ENCODE data around the gene XKR7.

Gene XKR7

DNA sequence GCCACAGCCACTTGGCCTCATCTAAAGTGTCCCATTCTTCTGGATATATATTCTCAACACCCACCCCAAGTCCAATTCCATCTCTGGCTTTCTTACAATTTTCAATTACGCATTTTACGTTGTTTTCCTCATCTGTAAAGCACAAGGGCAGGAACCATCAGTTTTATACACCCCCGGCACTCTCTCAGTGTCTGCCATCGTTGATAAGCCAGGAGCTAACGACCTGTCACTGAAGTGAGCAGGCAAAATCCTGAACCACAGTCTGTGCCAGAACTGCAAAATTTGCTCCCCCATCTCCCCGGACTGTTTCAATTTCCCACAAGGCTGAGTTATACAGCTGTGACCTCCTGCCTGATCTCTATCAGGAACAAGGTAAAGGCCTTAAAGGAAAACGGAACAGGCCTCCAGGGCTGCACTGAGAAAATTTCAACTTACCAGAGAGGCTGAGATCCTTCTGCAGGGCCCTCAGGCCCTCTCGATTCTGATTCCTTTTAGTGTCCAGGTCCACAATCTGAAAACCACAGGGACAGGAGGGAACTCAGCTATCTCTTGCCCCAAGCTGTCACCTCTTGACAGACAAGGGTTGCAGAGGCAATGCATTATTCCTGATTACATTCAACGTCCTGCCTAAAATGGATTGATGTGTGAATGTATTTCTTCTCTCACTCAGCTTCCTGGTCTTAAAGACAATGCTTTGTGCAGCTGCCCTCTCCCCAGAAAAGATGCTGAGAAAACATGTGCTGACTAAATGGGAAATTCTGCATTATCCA is 17.9 kb upstream of the XKR7 start:
- Histone ChIP-seq H3K27ac (ENCODE audit: low read depth, low read length) (no peak overlapping the region), H3K4me1 (ENCODE audit: control insufficient read depth, insufficient read depth, low read length) (peaks cover 11% of the 10 kb centered on the region), H3K4me3 (ENCODE audit: low read length) (peak overlapping the region; percentile 64), H3K9ac (ENCODE audit: low read length) (no peak overlapping the region), H3K27me3 (ENCODE audit: control insufficient read depth, insufficient read depth, low read length) (no peaks in the 10 kb centered on the region), H3K36me3 (ENCODE audit: control insufficient read depth, insufficient read depth, low read length) (peaks cover 40% of the 10 kb centered on the region)

GRCh38 chr20:31951203-31951529 is 16.8 kb upstream of the XKR7 start:
- Histone ChIP-seq H3K9ac (ENCODE audit: low read length) (peak overlapping the region; percentile 4), H3K4me3 (ENCODE audit: low read length) (peak overlapping the region; percentile 64), H3K27ac (ENCODE audit: low read depth, low read length) (no peak overlapping the region), H3K27me3 (ENCODE audit: control insufficient read depth, insufficient read depth, low read length) (no peaks in the 10 kb centered on the region), H3K36me3 (ENCODE audit: control insufficient read depth, insufficient read depth, low read length) (peaks cover 29% of the 10 kb centered on the region), H3K4me1 (ENCODE audit: control insufficient read depth, insufficient read depth, low read length) (peaks cover 11% of the 10 kb centered on the region)

GRCh38 chr20:31951530-31952453 is 16.2 kb upstream of the XKR7 start, which contains the start of gene PDRG1:
PDRG1 (minus strand) TSS chr20:31952046; CDS start chr20:31951961, 85 bp downstream.
- Histone ChIP-seq H3K27ac (ENCODE audit: low read depth, low read length) (peak within 1 kb of the TSS; percentile 53), H3K4me3 (ENCODE audit: low read length) (peak within 1 kb of the TSS; percentile 64), H3K27me3 (ENCODE audit: control insufficient read depth, insufficient read depth, low read length) (peaks cover 2% of the 10 kb centered on the region), H3K9ac (ENCODE audit: low read length) (peak within 1 kb of the TSS; percentile 4), H3K4me1 (ENCODE audit: control insufficient read depth, insufficient read depth, low read length) (peaks cover 11% of the 10 kb centered on the region), H3K36me3 (ENCODE audit: control insufficient read depth, insufficient read depth, low read length) (peaks cover 23% of the 10 kb centered on the region)

DNA sequence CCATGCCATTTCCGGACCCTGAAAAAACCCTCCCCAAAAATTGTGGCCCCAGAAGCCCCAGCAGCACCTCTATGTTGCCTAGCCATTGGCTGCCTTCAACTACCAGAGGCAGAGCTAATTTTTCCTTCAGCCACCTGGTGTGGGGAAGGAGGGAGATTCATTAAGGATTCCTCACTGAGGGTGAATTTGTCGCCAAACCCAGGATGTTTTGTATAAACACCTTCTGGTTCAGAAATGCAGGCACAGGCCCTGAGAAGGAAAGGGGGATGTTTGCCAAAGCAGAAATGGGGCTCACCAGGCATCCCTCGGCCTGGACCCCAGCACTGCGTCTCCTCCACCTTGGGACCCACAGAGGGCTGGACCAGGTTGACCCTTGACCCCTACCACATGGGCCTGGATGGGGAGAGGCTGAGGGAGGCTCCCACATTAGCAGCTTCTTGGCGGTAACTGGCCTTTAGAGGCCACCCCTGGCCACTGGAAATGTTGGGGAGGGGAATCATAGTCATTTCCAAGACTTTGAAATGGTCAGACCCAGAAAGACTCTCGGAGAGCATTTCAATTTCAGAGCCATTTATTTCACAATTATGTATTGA is 14.3 kb upstream of the XKR7 start:
- Histone ChIP-seq H3K4me1 (ENCODE audit: control insufficient read depth, insufficient read depth, low read length) (peaks cover 11% of the 10 kb centered on the region), H3K9ac (ENCODE audit: low read length) (no peak overlapping the region), H3K4me3 (ENCODE audit: low read length) (no peak overlapping the region)

DNA sequence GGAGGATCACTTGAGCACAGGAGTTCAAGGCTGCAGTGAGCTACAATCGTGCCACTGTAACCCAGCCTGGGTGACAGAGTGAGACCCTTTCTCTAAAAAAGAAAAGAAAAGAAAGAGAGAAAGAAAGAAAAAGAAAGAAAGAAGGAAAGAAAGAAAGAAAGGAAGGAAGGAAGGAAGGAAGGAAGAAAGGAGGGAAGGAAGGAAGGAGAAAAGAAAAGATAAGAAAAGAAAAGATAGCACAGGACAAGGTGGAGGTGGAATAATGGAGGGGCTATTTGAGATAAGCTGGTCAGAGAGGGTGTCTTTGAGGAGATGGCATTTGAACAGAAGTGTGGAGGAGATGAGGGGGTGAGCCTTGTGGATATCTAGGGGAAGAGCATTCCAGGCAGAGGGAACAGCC is 13.5 kb upstream of the XKR7 start:
- Histone ChIP-seq H3K27me3 (ENCODE audit: control insufficient read depth, insufficient read depth, low read length) (peaks cover 2% of the 10 kb centered on the region), H3K36me3 (ENCODE audit: control insufficient read depth, insufficient read depth, low read length) (peaks cover 8% of the 10 kb centered on the region), H3K4me1 (ENCODE audit: control insufficient read depth, insufficient read depth, low read length) (peaks cover 11% of the 10 kb centered on the region), H3K27ac (ENCODE audit: low read depth, low read length) (no peak overlapping the region), H3K4me3 (ENCODE audit: low read length) (no peak overlapping the region), H3K9ac (ENCODE audit: low read length) (no peak overlapping the region)

More for the DNA sequence above, 14.3 kb upstream of the XKR7 start:
- H3K27ac ChIP-seq (ENCODE audit: low read depth, low read length), result no peak overlapping the region
- peaks cover 8% of the 10 kb centered on the region for H3K36me3 ChIP-seq (ENCODE audit: control insufficient read depth, insufficient read depth, low read length)
- H3K27me3 ChIP-seq (ENCODE audit: control insufficient read depth, insufficient read depth, low read length), result peaks cover 2% of the 10 kb centered on the region

DNA sequence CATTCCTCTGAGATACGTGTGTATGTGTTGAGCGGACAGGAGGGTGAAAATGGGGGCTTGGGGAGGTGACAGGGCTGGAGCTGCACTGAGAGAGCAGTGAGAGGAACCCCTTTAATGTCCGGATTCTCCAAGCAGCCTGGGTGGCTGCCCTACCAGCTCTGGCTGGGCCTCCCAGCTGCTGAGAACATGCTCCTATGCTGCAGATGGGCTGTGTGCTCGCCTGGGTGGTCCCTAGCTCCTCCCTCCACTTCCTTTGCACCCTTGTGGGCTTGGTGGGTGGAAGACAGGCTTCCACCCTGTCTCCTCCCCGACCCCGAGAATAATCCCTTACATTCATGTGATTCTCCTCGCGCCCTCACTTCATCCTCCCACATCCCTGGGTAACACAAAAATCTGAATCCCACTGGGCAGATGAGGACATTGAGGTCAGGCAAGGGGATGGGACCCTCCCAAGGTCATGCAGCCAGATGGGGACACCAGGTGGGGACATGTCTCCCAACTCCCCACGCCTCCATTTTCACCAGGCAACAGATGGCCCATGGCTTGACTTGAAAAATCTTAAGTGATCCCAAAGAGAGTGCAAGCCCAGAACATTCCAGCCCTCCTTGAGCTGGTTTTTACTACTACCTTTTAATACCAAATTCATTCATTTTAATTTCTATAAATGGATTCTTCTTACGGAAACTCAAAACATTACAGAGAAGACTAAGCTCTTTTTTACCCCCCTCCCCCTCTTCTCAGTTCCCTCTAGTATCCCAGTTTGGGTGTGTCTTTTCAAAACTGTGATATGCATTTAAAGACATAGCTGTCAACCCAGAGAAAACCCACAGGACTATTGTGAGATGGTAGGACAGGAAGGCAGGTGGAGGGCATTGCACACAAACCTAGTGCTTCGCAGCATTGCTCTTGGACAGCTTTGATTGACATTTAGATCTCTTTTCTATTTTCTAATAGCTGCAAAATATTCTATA is 11.1 kb upstream of the XKR7 start:
- Histone ChIP-seq H3K36me3 (ENCODE audit: control insufficient read depth, insufficient read depth, low read length) (no peaks in the 10 kb centered on the region), H3K9ac (ENCODE audit: low read length) (no peak overlapping the region), H3K4me1 (ENCODE audit: control insufficient read depth, insufficient read depth, low read length) (no peaks in the 10 kb centered on the region), H3K27ac (ENCODE audit: low read depth, low read length) (no peak overlapping the region), H3K27me3 (ENCODE audit: control insufficient read depth, insufficient read depth, low read length) (peaks cover 2% of the 10 kb centered on the region), H3K4me3 (ENCODE audit: low read length) (no peak overlapping the region)

- Histone ChIP-seq H3K27me3 (ENCODE audit: control insufficient read depth, insufficient read depth, low read length) (peaks cover 3% of the 10 kb centered on the region), H3K4me3 (ENCODE audit: low read length) (no peak overlapping the region), H3K4me1 (ENCODE audit: control insufficient read depth, insufficient read depth, low read length) (no peaks in the 10 kb centered on the region), H3K9ac (ENCODE audit: low read length) (no peak overlapping the region), H3K27ac (ENCODE audit: low read depth, low read length) (no peak overlapping the region), H3K36me3 (ENCODE audit: control insufficient read depth, insufficient read depth, low read length) (no peaks in the 10 kb centered on the region)
Measured at GRCh38 chr20:31962761-31963160, 5.2 kb upstream of the XKR7 start.

- no peaks in the 10 kb centered on the region for H3K4me1 ChIP-seq (ENCODE audit: control insufficient read depth, insufficient read depth, low read length)
- no peak overlapping the region for H3K27ac ChIP-seq (ENCODE audit: low read depth, low read length)
- H3K9ac ChIP-seq (ENCODE audit: low read length), result no peak overlapping the region
- H3K27me3 ChIP-seq (ENCODE audit: control insufficient read depth, insufficient read depth, low read length), result peaks cover 3% of the 10 kb centered on the region
- H3K4me3 ChIP-seq (ENCODE audit: low read length), result no peak overlapping the region
- no peaks in the 10 kb centered on the region for H3K36me3 ChIP-seq (ENCODE audit: control insufficient read depth, insufficient read depth, low read length)
Measured at GRCh38 chr20:31963889-31964288, 4.1 kb upstream of the XKR7 start.

- Histone ChIP-seq H3K4me3 (ENCODE audit: low read length) (no peak overlapping the region), H3K4me1 (ENCODE audit: control insufficient read depth, insufficient read depth, low read length) (no peaks in the 10 kb centered on the region), H3K27ac (ENCODE audit: low read depth, low read length) (no peak overlapping the region), H3K36me3 (ENCODE audit: control insufficient read depth, insufficient read depth, low read length) (no peaks in the 10 kb centered on the region), H3K27me3 (ENCODE audit: control insufficient read depth, insufficient read depth, low read length) (peaks cover 3% of the 10 kb centered on the region), H3K9ac (ENCODE audit: low read length) (no peak overlapping the region)
Measured at GRCh38 chr20:31966991-31967655, 828 bp upstream of the XKR7 start.

DNA sequence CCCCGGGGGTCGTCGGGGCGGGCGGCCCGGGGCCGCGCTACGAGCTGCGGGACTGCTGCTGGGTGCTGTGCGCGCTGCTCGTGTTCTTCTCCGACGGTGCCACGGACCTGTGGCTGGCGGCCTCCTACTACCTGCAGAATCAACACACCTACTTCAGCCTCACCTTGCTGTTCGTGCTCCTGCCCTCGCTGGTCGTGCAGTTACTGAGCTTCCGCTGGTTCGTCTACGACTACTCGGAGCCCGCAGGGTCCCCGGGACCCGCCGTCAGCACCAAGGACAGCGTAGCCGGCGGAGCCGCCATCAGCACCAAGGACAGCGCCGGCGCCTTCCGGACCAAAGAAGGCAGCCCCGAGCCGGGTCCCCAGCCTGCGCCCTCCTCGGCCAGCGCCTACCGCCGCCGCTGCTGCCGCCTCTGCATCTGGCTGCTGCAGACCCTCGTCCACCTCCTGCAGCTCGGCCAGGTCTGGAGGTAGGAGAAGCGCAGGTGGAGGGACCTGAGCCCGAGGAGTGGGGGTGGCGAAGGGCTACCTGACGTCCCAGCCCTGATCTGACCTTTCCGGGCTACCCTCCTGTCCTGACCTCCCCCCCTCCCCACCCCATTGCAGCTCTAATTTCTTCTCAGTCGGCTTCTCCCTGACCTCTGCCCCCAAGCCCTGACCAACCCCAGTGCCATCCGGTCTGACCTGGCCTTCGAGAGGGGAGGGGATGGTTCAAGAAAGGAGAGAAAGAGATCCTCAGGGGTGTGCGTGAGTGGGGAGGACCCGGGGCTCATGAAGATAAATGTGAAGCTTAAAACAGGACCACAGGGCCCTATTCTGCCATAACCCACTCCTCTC is 558 bp downstream of the XKR7 start:
- Histone ChIP-seq H3K27ac (ENCODE audit: low read depth, low read length) (no peak overlapping the region), H3K4me3 (ENCODE audit: low read length) (no peak overlapping the region), H3K9ac (ENCODE audit: low read length) (no peak overlapping the region), H3K36me3 (ENCODE audit: control insufficient read depth, insufficient read depth, low read length) (no peaks in the 10 kb centered on the region), H3K27me3 (ENCODE audit: control insufficient read depth, insufficient read depth, low read length) (peaks cover 3% of the 10 kb centered on the region), H3K4me1 (ENCODE audit: control insufficient read depth, insufficient read depth, low read length) (no peaks in the 10 kb centered on the region)

GRCh38 chr20:31969991-31970390 is 2.0 kb downstream of the XKR7 start:
- Histone ChIP-seq H3K4me1 (ENCODE audit: control insufficient read depth, insufficient read depth, low read length) (no peaks in the 10 kb centered on the region), H3K27me3 (ENCODE audit: control insufficient read depth, insufficient read depth, low read length) (peaks cover 11% of the 10 kb centered on the region), H3K9ac (ENCODE audit: low read length) (no peak overlapping the region), H3K36me3 (ENCODE audit: control insufficient read depth, insufficient read depth, low read length) (no peaks in the 10 kb centered on the region), H3K27ac (ENCODE audit: low read depth, low read length) (no peak overlapping the region), H3K4me3 (ENCODE audit: low read length) (no peak overlapping the region)

Measured in rectal smooth muscle tissue (tissue), 1 donor.